HCT116 (cell line): ENCODE data around the gene TXN. TPM values are rescaled to one million over a fixed set of nuclear protein-coding genes. Genes with fewer than 3 reads are reported as not detected.

Source experiments
- ATAC-seq: fragments of 200-7000 bp; cut with Tn5 transposase; 2 replicates; pipeline ENCODE4 v1.9.1; 2020; ENCODE audit warnings: mild to moderate bottlenecking, moderate library complexity
- BruUV-seq: library from RNA; stranded (reverse); fragments of 400-500 nt; replicated peaks from 2 replicates; lab custom pipeline; 2021; lab: Mats Ljungman, UMichigan
- CTCF ChIA-PET: fragments of 300-600 bp; sonication (Branson Sonifier 250); formaldehyde crosslinking; loops from one replicate; lab custom pipeline; 2021; ENCODE audit warnings: antibody characterized with exemption; lab: Charles Lee
- POLR2A ChIA-PET: fragments of 300-600, 350-600 bp; sonication (Branson Sonifier 250); formaldehyde crosslinking; loops from one replicate; lab custom pipeline; 2021; ENCODE audit warnings: antibody characterized with exemption; lab: Charles Lee
- RAD21 ChIA-PET, 2 experiments: fragments of 300-600 bp; sonication (Branson Sonifier 250); formaldehyde crosslinking; loops; one replicate each; lab custom pipeline; 2023; ENCODE audit warnings: low total read pairs in 2 of 2; ENCODE audit not compliant: uncharacterized antibody in 2 of 2, unreplicated experiment in 2 of 2, low non-redundant PET in 1 of 2; lab: Charles Lee
- DNase-seq: peaks from one replicate; pipeline ENCODE4 v3.0.0-alpha.2; 2010; ENCODE audit warnings: low read depth, low spot score
- H2AFZ ChIP-seq: fragments of 200-600 bp; shearing (Covaris generic), sonication (generic); 2 replicates; pipeline ENCODE4 v1.6.1; 2017; ENCODE audit warnings: low read depth, mixed run types, mixed read lengths, antibody characterized with exemption, low read length; ENCODE audit not compliant: poor library complexity, severe bottlenecking
- H3K27ac ChIP-seq: 2 replicates; pipeline ENCODE4 v1.5.1; 2012; ENCODE audit warnings: low read depth, low read length
- H3K27me3 ChIP-seq: fragments of 200-600 bp; sonication (generic); 2 replicates; pipeline ENCODE4 v1.6.1; 2016; ENCODE audit warnings: mixed run types, low read length, mixed read lengths; ENCODE audit not compliant: insufficient read depth
- H3K36me3 ChIP-seq, 2 experiments: fragments of 200-500 bp in 1 of 2; fragments of 200-600 bp in 1 of 2; sonication (Bioruptor generic) in 1 of 2; sonication (generic) in 1 of 2; 2 replicates each; pipeline versions ENCODE4 v1.5.1 to v1.6.1; 2014 to 2016; ENCODE audit warnings: low read length in 2 of 2, inconsistent platforms in 1 of 2, mixed read lengths in 1 of 2, mixed run types in 1 of 2; ENCODE audit not compliant: insufficient read depth in 2 of 2, control insufficient read depth in 1 of 2
- H3K4me1 ChIP-seq, 2 experiments: fragments of 200-600 bp in 1 of 2; sonication (generic) in 1 of 2; 2 replicates each; pipeline versions ENCODE4 v1.5.1 to v1.6.1; 2012 to 2017; ENCODE audit warnings: low read length in 2 of 2, inconsistent platforms in 1 of 2, mild to moderate bottlenecking in 1 of 2, mixed read lengths in 1 of 2, mixed run types in 1 of 2, moderate library complexity in 1 of 2; ENCODE audit not compliant: insufficient read depth in 2 of 2, control insufficient read depth in 1 of 2
- H3K4me2 ChIP-seq: fragments of 200-600 bp; sonication (generic); 2 replicates; pipeline ENCODE4 v1.6.1; 2017; ENCODE audit warnings: mixed run types, low read length, mixed read lengths
- H3K4me3 ChIP-seq, 2 experiments: fragments of 200-600 bp in 1 of 2; sonication (generic) in 1 of 2; replicated peaks in 1 of 2; 2 replicates each; pipeline ENCODE4 v1.5.1; 2011 to 2016; ENCODE audit warnings: low read length in 2 of 2, control low read depth in 1 of 2, low read depth in 1 of 2, mild to moderate bottlenecking in 1 of 2, mixed read lengths in 1 of 2, mixed run types in 1 of 2
- H3K79me2 ChIP-seq: fragments of 200-600 bp; sonication (generic); 2 replicates; pipeline ENCODE4 v1.6.1; 2017; ENCODE audit warnings: mild to moderate bottlenecking, mixed run types, low read length, moderate library complexity, mixed read lengths; ENCODE audit not compliant: insufficient read depth
- H3K9ac ChIP-seq: fragments of 200-600 bp; sonication (generic); 2 replicates; pipeline ENCODE4 v1.6.1; 2016; ENCODE audit warnings: low read length, mixed read lengths
- H3K9me2 ChIP-seq: fragments of 200-600 bp; sonication (generic), shearing (Covaris generic); 2 replicates; pipeline ENCODE4 v1.6.1; 2017; ENCODE audit warnings: mixed run types, mild to moderate bottlenecking, moderate library complexity; ENCODE audit not compliant: insufficient read depth
- H3K9me3 ChIP-seq, 2 experiments: fragments of 200-500 bp in 1 of 2; fragments of 200-600 bp in 1 of 2; sonication (Bioruptor generic) in 1 of 2; sonication (generic) in 1 of 2; 2 replicates each; pipeline ENCODE4 v1.6.1; 2014 to 2017; ENCODE audit warnings: low read length in 2 of 2, mixed read lengths in 2 of 2, inconsistent platforms in 1 of 2, low read depth in 1 of 2, mild to moderate bottlenecking in 1 of 2, mixed run types in 1 of 2, moderate library complexity in 1 of 2; ENCODE audit not compliant: control insufficient read depth in 1 of 2, insufficient read depth in 1 of 2
- H4K20me1 ChIP-seq: fragments of 200-600 bp; sonication (generic), shearing (Covaris generic); 2 replicates; pipeline ENCODE4 v1.6.1; 2017; ENCODE audit warnings: mixed run types, mild to moderate bottlenecking, moderate library complexity; ENCODE audit not compliant: insufficient read depth
- CTCF ChIP-seq, 3 experiments: fragments of 200-600 bp in 1 of 3; sonication (generic) in 1 of 3; IDR thresholded peaks in 2 of 3; conservative IDR thresholded peaks in 1 of 3; 2 replicates each; pipeline ENCODE4 v1.5.1; 2012 to 2017; ENCODE audit warnings: low read depth in 2 of 3, low read length in 2 of 3, antibody characterized with exemption in 1 of 3, borderline replicate concordance in 1 of 3, control low read depth in 1 of 3, mild to moderate bottlenecking in 1 of 3, mixed read lengths in 1 of 3, mixed run types in 1 of 3, moderate library complexity in 1 of 3; ENCODE audit not compliant: insufficient read depth in 1 of 3
- ELF1 ChIP-seq: IDR thresholded peaks from 2 replicates; pipeline ENCODE4 v1.6.1; 2012; ENCODE audit warnings: low read depth, borderline replicate concordance
- POLR2A ChIP-seq: IDR thresholded peaks from 2 replicates; pipeline ENCODE4 v1.7.0; 2011; ENCODE audit warnings: borderline replicate concordance; ENCODE audit not compliant: insufficient read depth, insufficient read length; ENCODE audit errors: extremely low read depth
- POLR2AphosphoS5 ChIP-seq: IDR thresholded peaks from 2 replicates; pipeline ENCODE4 v1.6.1; 2011; ENCODE audit warnings: mild to moderate bottlenecking, low read depth, low read length, moderate library complexity
- RAD21 ChIP-seq: IDR thresholded peaks from 2 replicates; pipeline ENCODE4 v1.6.1; 2012; ENCODE audit warnings: low read depth, mild to moderate bottlenecking
- SIN3A ChIP-seq: IDR thresholded peaks from 2 replicates; pipeline ENCODE4 v1.6.1; 2012; ENCODE audit warnings: low read depth
- SP1 ChIP-seq: IDR thresholded peaks from 2 replicates; pipeline ENCODE4 v1.6.1; 2012; ENCODE audit warnings: low read depth
- YY1 ChIP-seq: IDR thresholded peaks from 2 replicates; pipeline ENCODE4 v1.6.1; 2011; ENCODE audit warnings: low read length, low read depth, moderate library complexity, mild to moderate bottlenecking; ENCODE audit not compliant: insufficient replicate concordance; ENCODE audit errors: extremely low read depth
- ZNF274 ChIP-seq: fragments of 200-500 bp; sonication (Bioruptor generic); IDR thresholded peaks from 2 replicates; pipeline ENCODE4 v1.6.1; 2014; ENCODE audit warnings: mild to moderate bottlenecking, low read depth, low read length, inconsistent platforms
- intact Hi-C: fragments of 100-400 bp; cut with micrococcal nuclease; formaldehyde crosslinking; loops from 2 replicates; pipeline ENCODE4 v1.10.0; 2022
- total RNA-seq: library from RNA; stranded (reverse); gene quantifications from one replicate; pipeline ENCODE4 v1.2.1, GENCODE V29; 2021; ENCODE audit not compliant: unreplicated experiment
- TF ChIP-seq, protein P1 (sequence below): IDR thresholded peaks from 2 replicates; pipeline ENCODE4 v1.6.1; 2012

The TXN gene
- total RNA-seq, 1 experiment from 2014 or later: 421 TPM

- ATAC-seq (no peak), DNase-seq (no peak)
- Histone ChIP-seq H3K4me1 (peaks cover 8 to 45% of the 10 kb centered on the region in 2 experiments), H3K79me2 (peaks cover 26% of the 10 kb centered on the region), H4K20me1 (peaks cover 18% of the 10 kb centered on the region; the same call in 1 of the 2 replicates), H3K9me3 (no peaks in the 10 kb centered on the region), H3K27ac (no peak overlapping the region), H3K36me3 (no peaks in the 10 kb centered on the region; a peak in 1 of 4 replicates), H3K9ac (no peak overlapping the region), H3K27me3 (no peaks in the 10 kb centered on the region), H3K4me2 (0 out of 2 replicates have a peak overlapping the region, but pooled peaks have one; percentile 8), H2AFZ (no peak overlapping the region), H3K4me3 (no peak overlapping the region), H3K9me2 (no peaks in the 10 kb centered on the region)
- ChIA-PET RAD21 (no interaction called here), POLR2A (interaction anchor here (2.9 kb wide), 1 partner anchor 19 kb away, joined by 23 read pairs; no protein-coding TSS in a partner anchor), CTCF (interaction anchor here (1.1 kb wide), 1 partner anchor 365 kb away, joined by 3 read pairs; no protein-coding TSS in a partner anchor)
- TF ChIP-seq ELF1 (no peak), SP1 (no peak), SIN3A (no peak), YY1 (no peak)
- intact Hi-C loops: loop anchor here (5.0 kb wide), 1 partner anchor 1306 kb away; no protein-coding TSS in a partner anchor
- no TSS peak for BruUV-seq
Measured at GRCh38 chr9:110258690-110259091, 2.4 kb upstream of the TXN start.

- ChIA-PET RAD21 (no interaction called here), CTCF (no interaction called here), POLR2A (interaction anchor here (2.9 kb wide), 1 partner anchor 19 kb away, joined by 23 read pairs; no protein-coding TSS in a partner anchor)
- Histone ChIP-seq H3K4me3 (peak overlapping the region; percentile 76 to 86), H3K9me3 (no peaks in the 10 kb centered on the region), H3K4me1 (peaks cover 8 to 52% of the 10 kb centered on the region in 2 experiments), H3K27me3 (no peaks in the 10 kb centered on the region), H3K27ac (no peak overlapping the region), H3K9ac (peak overlapping the region; percentile 94), H3K79me2 (peaks cover 34% of the 10 kb centered on the region), H4K20me1 (peaks cover 25% of the 10 kb centered on the region; the same call in 1 of the 2 replicates), H3K4me2 (peak overlapping the region; percentile 87), H2AFZ (no peak overlapping the region), H3K36me3 (no peaks in the 10 kb centered on the region; a peak in 1 of 4 replicates), H3K9me2 (no peaks in the 10 kb centered on the region)
- no peak for TF ChIP-seq POLR2A
- TF ChIP-seq RAD21: no peak
- TF ChIP-seq YY1: no peak
- no peak for TF ChIP-seq CTCF (IDR thresholded peaks at IDR 0.05 in 2 of 3, conservative IDR thresholded peaks at IDR 0.05 in 1 of 3; ENCODE audit: borderline replicate concordance in 1 of 3, insufficient read depth in 1 of 3, low read depth in 2 of 3, low read length in 2 of 3)
- TF ChIP-seq POLR2AphosphoS5: no peak
- TF ChIP-seq, protein P1, sequence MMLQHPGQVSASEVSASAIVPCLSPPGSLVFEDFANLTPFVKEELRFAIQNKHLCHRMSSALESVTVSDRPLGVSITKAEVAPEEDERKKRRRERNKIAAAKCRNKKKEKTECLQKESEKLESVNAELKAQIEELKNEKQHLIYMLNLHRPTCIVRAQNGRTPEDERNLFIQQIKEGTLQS: no peak
- TF ChIP-seq ZNF274: no peak
- no peak for ATAC-seq
- BruUV-seq: no TSS peak
- no peak for DNase-seq
- intact Hi-C loops: loop anchor here (5.0 kb wide), 1 partner anchor 1306 kb away; no protein-coding TSS in a partner anchor
Measured at GRCh38 chr9:110257956-110258355, 1.6 kb upstream of the TXN start.
